IMR-90 (cell line): ENCODE measurements around the gene DYNC1H1. TPM values are rescaled to one million over a fixed set of nuclear protein-coding genes. Genes with fewer than 3 reads are reported as not detected.

Source experiments
- ATAC-seq: fragments of 200-7000 bp; cut with Tn5 transposase; 2 replicates; pipeline ENCODE4 v1.9.1; 2020; ENCODE audit warnings: low read depth, mild to moderate bottlenecking, moderate library complexity
- BruUV-seq: library from RNA; stranded (reverse); fragments of 400-500 nt; replicated peaks from 2 replicates; lab custom pipeline; 2021; lab: Mats Ljungman, UMichigan
- CTCF ChIA-PET: fragments of 300-600 bp; formaldehyde crosslinking; extraction: SDS; loops from one replicate; lab custom pipeline; 2021; ENCODE audit warnings: antibody characterized with exemption; lab: Yijun Ruan, JAX
- POLR2A ChIA-PET: fragments of 300-600 bp; sonication (Branson Sonifier 250); formaldehyde crosslinking; loops from one replicate; lab custom pipeline; 2022; ENCODE audit warnings: antibody characterized with exemption; ENCODE audit not compliant: unreplicated experiment; lab: Charles Lee
- DNase-seq: peaks from one replicate; pipeline ENCODE4 v3.0.0; 2013
- H2AFZ ChIP-seq: replicated peaks from 2 replicates; pipeline ENCODE3; 2013; ENCODE audit warnings: low read length, mild to moderate bottlenecking; ENCODE audit not compliant: poor library complexity
- H2AK5ac ChIP-seq: 2 replicates; pipeline ENCODE4 v1.6.1; 2013; ENCODE audit warnings: low read depth, low read length, inconsistent platforms
- H2AK9ac ChIP-seq: replicated peaks from 2 replicates; pipeline ENCODE3; 2013; ENCODE audit warnings: mild to moderate bottlenecking, low read depth, low read length, moderate library complexity; ENCODE audit not compliant: poor library complexity
- H2BK120ac ChIP-seq: 2 replicates; pipeline ENCODE4 v1.6.1; 2013; ENCODE audit warnings: low read depth, low read length, inconsistent platforms
- H2BK15ac ChIP-seq: 3 replicates; pipeline ENCODE4 v1.6.1; 2013; ENCODE audit warnings: low read depth, low read length, inconsistent platforms
- H2BK20ac ChIP-seq: 2 replicates; pipeline ENCODE4 v1.6.1; 2013; ENCODE audit warnings: low read depth, mild to moderate bottlenecking, inconsistent platforms, low read length, moderate library complexity
- H2BK5ac ChIP-seq: 2 replicates; pipeline ENCODE4 v1.6.1; 2013; ENCODE audit warnings: mild to moderate bottlenecking, low read depth, low read length, inconsistent platforms; ENCODE audit not compliant: poor library complexity, severe bottlenecking
- H3K14ac ChIP-seq: replicated peaks from 2 replicates; pipeline ENCODE4 v1.6.1; 2013; ENCODE audit warnings: low read depth, low read length, inconsistent platforms
- H3K18ac ChIP-seq: 2 replicates; pipeline ENCODE4 v1.6.1; 2013; ENCODE audit warnings: low read depth, low read length, control low read depth
- H3K23ac ChIP-seq: 2 replicates; pipeline ENCODE4 v1.6.1; 2013; ENCODE audit warnings: low read depth, low read length, inconsistent platforms
- H3K27ac ChIP-seq: 2 replicates; pipeline ENCODE4 v1.5.1; 2013; ENCODE audit warnings: mild to moderate bottlenecking, control low read depth, low read length; ENCODE audit not compliant: insufficient read depth
- H3K27me3 ChIP-seq: 2 replicates; pipeline ENCODE4 v1.6.1; 2013; ENCODE audit warnings: low read length; ENCODE audit not compliant: control insufficient read depth, insufficient read depth
- H3K36me3 ChIP-seq: 2 replicates; pipeline ENCODE4 v1.6.1; 2013; ENCODE audit warnings: low read length, mixed read lengths; ENCODE audit not compliant: control insufficient read depth, insufficient read depth
- H3K4ac ChIP-seq: 2 replicates; pipeline ENCODE4 v1.6.1; 2013; ENCODE audit warnings: low read depth, low read length, inconsistent platforms
- H3K4me1 ChIP-seq: 2 replicates; pipeline ENCODE4 v1.6.1; 2013; ENCODE audit warnings: low read length, mixed read lengths; ENCODE audit not compliant: control insufficient read depth, insufficient read depth
- H3K4me2 ChIP-seq: 2 replicates; pipeline ENCODE4 v1.6.1; 2013; ENCODE audit warnings: low read depth, mild to moderate bottlenecking, control low read depth, low read length, moderate library complexity
- H3K4me3 ChIP-seq: 2 replicates; pipeline ENCODE4 v1.5.1; 2013; ENCODE audit warnings: low read depth, mild to moderate bottlenecking, control low read depth, low read length, moderate library complexity; ENCODE audit not compliant: insufficient read depth
- H3K56ac ChIP-seq: 2 replicates; pipeline ENCODE4 v1.6.1; 2013; ENCODE audit warnings: low read length, inconsistent platforms; ENCODE audit not compliant: insufficient read depth; ENCODE audit errors: extremely low read depth
- H3K79me1 ChIP-seq, 2 experiments: 2 replicates each; pipeline ENCODE4 v1.6.1; 2013; ENCODE audit warnings: low read length in 2 of 2, inconsistent platforms in 1 of 2, low read depth in 1 of 2
- H3K9ac ChIP-seq: 2 replicates; pipeline ENCODE4 v1.6.1; 2013; ENCODE audit warnings: low read depth, low read length, control low read depth
- H3K9me1 ChIP-seq: 2 replicates; pipeline ENCODE4 v1.6.1; 2013; ENCODE audit warnings: low read length, inconsistent platforms; ENCODE audit not compliant: insufficient read depth
- H3K9me3 ChIP-seq: 2 replicates; pipeline ENCODE4 v1.6.1; 2013; ENCODE audit warnings: low read length; ENCODE audit not compliant: control insufficient read depth, insufficient read depth
- H4K20me1 ChIP-seq: 2 replicates; pipeline ENCODE4 v1.6.1; 2013; ENCODE audit warnings: low read length, inconsistent platforms; ENCODE audit not compliant: insufficient read depth
- H4K5ac ChIP-seq: 2 replicates; pipeline ENCODE4 v1.6.1; 2013; ENCODE audit warnings: mild to moderate bottlenecking, low read depth, low read length, control low read depth
- H4K8ac ChIP-seq, 2 experiments: 2 replicates each; pipeline ENCODE4 v1.6.1; 2013; ENCODE audit warnings: low read depth in 2 of 2, low read length in 2 of 2, control low read depth in 1 of 2, inconsistent platforms in 1 of 2
- H4K91ac ChIP-seq: 2 replicates; pipeline ENCODE4 v1.6.1; 2013; ENCODE audit warnings: low read depth, low read length, inconsistent platforms; ENCODE audit not compliant: insufficient read depth
- BHLHE40 ChIP-seq: fragments of 150-350 bp; IDR thresholded peaks from 2 replicates; pipeline ENCODE4 v1.6.1; 2016; ENCODE audit warnings: mild to moderate bottlenecking, low read depth, low read length
- CEBPB ChIP-seq: IDR thresholded peaks from 2 replicates; pipeline ENCODE4 v1.6.1; 2012; ENCODE audit warnings: low read depth, low read length, improper control_type of control experiment
- CTCF ChIP-seq: conservative IDR thresholded peaks from 2 replicates; pipeline ENCODE4 v1.5.1; 2012; ENCODE audit warnings: mild to moderate bottlenecking, low read depth, low read length, improper control_type of control experiment
- FOS ChIP-seq: fragments of 150-350 bp; IDR thresholded peaks from 2 replicates; pipeline ENCODE4 v1.6.1; 2016; ENCODE audit warnings: low read depth, low read length
- MAFK ChIP-seq: IDR thresholded peaks from 2 replicates; pipeline ENCODE4 v1.6.1; 2012; ENCODE audit warnings: low read depth, low read length, improper control_type of control experiment
- MAZ ChIP-seq: IDR thresholded peaks from 2 replicates; pipeline ENCODE4 v1.6.1; 2012; ENCODE audit warnings: low read depth, mild to moderate bottlenecking, low read length, improper control_type of control experiment, moderate library complexity, borderline replicate concordance
- NFE2L2 ChIP-seq: fragments of 150-350 bp; IDR thresholded peaks from 2 replicates; pipeline ENCODE4 v1.6.1; 2016; ENCODE audit warnings: low read depth, mild to moderate bottlenecking, low read length
- POLR2A ChIP-seq: IDR thresholded peaks from 2 replicates; pipeline ENCODE4 v1.6.1; 2012; ENCODE audit warnings: mild to moderate bottlenecking, low read depth, low read length
- RAD21 ChIP-seq: IDR thresholded peaks from 2 replicates; pipeline ENCODE4 v1.6.1; 2012; ENCODE audit warnings: low read length, improper control_type of control experiment
- RFX5 ChIP-seq: IDR thresholded peaks from 2 replicates; pipeline ENCODE4 v1.8.0; 2012; ENCODE audit warnings: low read depth, mild to moderate bottlenecking, low read length, moderate library complexity
- SMC3 ChIP-seq: fragments of 150-350 bp; IDR thresholded peaks from 2 replicates; pipeline ENCODE4 v1.6.1; 2016; ENCODE audit warnings: low read depth, mild to moderate bottlenecking, antibody characterized with exemption, low read length, moderate library complexity
- WGBS, 2 experiments: methylation state at CpG; one replicate each; pipeline versions ENCODE4 v1.1.5 to v1.1.7; 2013; ENCODE audit warnings: missing lambda C conversion rate in 2 of 2; ENCODE audit not compliant: insufficient read length in 1 of 2; ENCODE audit errors: extremely low coverage in 2 of 2; 5-methylcytosine and 5-hydroxymethylcytosine counted together
- dilution Hi-C: fragments of 300-500 bp; cut with HindIII; formaldehyde crosslinking; loops from one replicate; pipeline ENCODE4 v1.14.3; 2018; ENCODE audit warnings: low sequenced_read_pairs; ENCODE audit not compliant: unreplicated experiment
- in situ Hi-C: fragments of 300-500 bp; cut with MboI; formaldehyde crosslinking; loops from 3 replicates; pipeline ENCODE4 v1.14.3; 2019; ENCODE audit warnings: low sequenced_read_pairs, inconsistent platforms, mixed read lengths
- intact Hi-C: fragments of 100-400 bp; cut with micrococcal nuclease; formaldehyde crosslinking; loops from 2 replicates; pipeline ENCODE4 v1.10.0; 2022
- polyA plus RNA-seq, 3 experiments: library from polyadenylated mRNA; depleted of rRNA; stranded (reverse); fragments of >200 nt; gene quantifications; 2 replicates each; pipeline ENCODE4 v1.2.3, GENCODE V29; 2012; ENCODE audit warnings: low replicate concordance in 1 of 3
- total RNA-seq: library from RNA; depleted of rRNA; stranded (reverse); fragments of >200 nt; gene quantifications from 2 replicates; pipeline ENCODE4 v1.2.3, GENCODE V29; 2012

Gene DYNC1H1
- total and polyA plus RNA-seq, 2 of the 4 experiments (the other 2 are of a cell fraction): 240 to 670 TPM

GRCh38 chr14:102095871-102096568, 131.6 kb downstream of the DYNC1H1 start:
- dilution Hi-C loops (no loop called here), in situ Hi-C loops (loop anchor here (25.0 kb wide), 1 partner anchor 216 kb away; the partner anchor contains the start of genes MOK and ZNF839), intact Hi-C loops (loop anchor here (1.0 to 5.0 kb wide), 5 partner anchors 33 to 389 kb away; no protein-coding TSS in a partner anchor)
- TF ChIP-seq SMC3 (no peak), CTCF (no peak), RFX5 (no peak), RAD21 (no peak), MAFK (no peak), CEBPB (no peak), NFE2L2 (no peak), MAZ (no peak), FOS (no peak), POLR2A (no peak), BHLHE40 (no peak)
- no peak for DNase-seq
- no peak overlapping the region for H4K8ac ChIP-seq
- H2BK120ac ChIP-seq: no peak overlapping the region
- H3K56ac ChIP-seq: no peak overlapping the region
- ChIA-PET CTCF (interaction anchor here (0.9 to 2.2 kb wide), 9 partner anchors 16 to 325 kb away, joined by 3 to 7 read pairs (median 4); no protein-coding TSS in a partner anchor), POLR2A (interaction anchor here (0.9 kb wide), 1 partner anchor 44 kb away, joined by 3 read pairs; no protein-coding TSS in a partner anchor)
- H3K23ac ChIP-seq: peak overlapping the region; percentile 33; the same call in 1 of the 2 replicates
- WGBS, 2 experiments: 61% methylated on average over 4 of the region's 8 CpGs; no CpG with 5 or more reads in 1 of the 2 experiments
- H2AFZ ChIP-seq: peak overlapping the region; percentile 81
- H3K9ac ChIP-seq: no peak overlapping the region
- peak overlapping the region; percentile 65; the same call in 1 of the 2 replicates for H3K4me2 ChIP-seq
- no peaks in the 10 kb centered on the region for H3K9me3 ChIP-seq
- H2AK9ac ChIP-seq: peak overlapping the region; percentile 48
- H3K14ac ChIP-seq: 0 out of 2 replicates have a peak overlapping the region, but pooled peaks have one; percentile 49
- H3K79me1 ChIP-seq: no peaks in the 10 kb centered on the region
- H3K4me1 ChIP-seq: peaks cover 12% of the 10 kb centered on the region
- no peak overlapping the region for H3K18ac ChIP-seq
- H2AK5ac ChIP-seq: peak overlapping the region; percentile 87; the same call in 1 of the 2 replicates
- no peaks in the 10 kb centered on the region for H3K27me3 ChIP-seq
- no peak overlapping the region for H3K27ac ChIP-seq
- no peak overlapping the region for H2BK15ac ChIP-seq
- no peaks in the 10 kb centered on the region for H3K36me3 ChIP-seq
- H3K4me3 ChIP-seq: no peak overlapping the region
- H4K5ac ChIP-seq: no peak overlapping the region
- no peak overlapping the region for H3K4ac ChIP-seq
- peak; percentile 22; the same call in 1 of the 2 replicates for ATAC-seq
- no peak overlapping the region; the same call in 1 of the 2 replicates for H4K91ac ChIP-seq
- H4K20me1 ChIP-seq: no peaks in the 10 kb centered on the region
- H2BK5ac ChIP-seq: no peak overlapping the region
- H2BK20ac ChIP-seq: no peak overlapping the region
- H3K9me1 ChIP-seq: peaks cover 6% of the 10 kb centered on the region; the same call in 1 of the 2 replicates
- BruUV-seq: no TSS peak
